ENCODE results near the gene CDKAL1.
"Not testable (repeated sequence)": the region's sequence is repeated elsewhere in the genome, so short reads cannot be mapped to it uniquely, and the experiment has no call there.

The CDKAL1 gene

DNA sequence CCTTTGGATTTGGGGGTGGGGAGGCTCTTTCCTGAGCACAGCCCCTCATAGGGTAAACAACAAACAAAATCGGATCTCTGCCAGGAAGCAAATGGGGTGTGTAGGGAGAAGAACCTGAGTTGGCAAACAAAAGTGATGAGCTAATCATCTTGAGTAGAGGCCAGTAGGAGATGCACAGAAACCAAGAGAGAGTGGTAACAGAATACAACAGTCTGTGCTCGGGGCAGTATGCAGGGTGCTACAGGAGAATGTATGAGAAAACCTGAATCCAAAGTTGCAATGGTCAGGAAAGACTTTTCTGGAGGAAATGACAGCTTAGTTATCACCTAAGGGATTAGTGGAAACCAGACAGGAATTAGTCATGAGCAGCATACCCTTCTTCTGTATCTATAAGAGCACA lies 177.8 kb downstream of the CDKAL1 start:
- DNase-seq: no peak

- no peak for DNase-seq
Measured at GRCh38 chr6:20715135-20715806, 181.0 kb downstream of the CDKAL1 start.

DNA sequence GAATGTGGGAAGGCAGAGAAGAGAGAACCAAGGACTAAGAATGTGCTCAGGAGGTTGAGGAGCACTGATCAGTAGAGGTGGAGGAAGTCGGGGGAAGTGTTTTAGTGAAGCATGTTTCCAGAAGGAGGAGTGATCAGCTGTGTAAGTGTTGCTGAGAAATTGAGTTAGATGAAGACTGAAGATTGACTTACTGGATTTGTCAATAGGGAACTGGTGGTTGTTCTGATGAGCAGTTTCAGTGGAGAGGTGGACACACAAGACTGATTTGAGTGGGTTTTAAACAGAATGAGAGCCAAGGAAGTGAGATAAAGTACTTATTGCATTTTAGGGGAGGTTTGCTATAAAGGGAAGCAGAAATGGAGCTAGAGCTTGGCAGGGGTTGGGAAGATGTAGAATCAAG lies 182.6 kb downstream of the CDKAL1 start:
- DNase-seq: no peak

DNA sequence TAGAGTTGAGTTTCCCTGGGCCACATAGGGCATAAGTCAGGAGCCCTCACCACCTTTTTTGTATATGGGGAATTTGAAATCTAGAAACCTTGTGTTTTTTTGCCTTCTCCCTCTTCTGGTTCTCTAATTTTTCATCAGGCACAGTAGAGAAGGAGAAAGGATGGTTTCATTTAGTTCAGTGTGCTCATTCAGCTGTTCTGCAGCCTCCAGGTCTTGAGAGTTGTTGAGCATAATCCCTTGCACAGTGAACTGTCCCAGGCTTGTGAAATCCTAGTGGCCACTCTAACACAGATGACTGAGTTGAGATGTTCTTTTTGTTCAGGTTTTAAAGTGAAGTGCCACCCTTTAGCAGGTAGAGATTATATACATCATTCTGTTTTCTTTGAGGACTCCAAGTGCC lies 183.5 kb downstream of the CDKAL1 start:
- no peak for DNase-seq

- no peak for DNase-seq
Measured at GRCh38 chr6:20718705-20719653, 184.7 kb downstream of the CDKAL1 start.

DNA sequence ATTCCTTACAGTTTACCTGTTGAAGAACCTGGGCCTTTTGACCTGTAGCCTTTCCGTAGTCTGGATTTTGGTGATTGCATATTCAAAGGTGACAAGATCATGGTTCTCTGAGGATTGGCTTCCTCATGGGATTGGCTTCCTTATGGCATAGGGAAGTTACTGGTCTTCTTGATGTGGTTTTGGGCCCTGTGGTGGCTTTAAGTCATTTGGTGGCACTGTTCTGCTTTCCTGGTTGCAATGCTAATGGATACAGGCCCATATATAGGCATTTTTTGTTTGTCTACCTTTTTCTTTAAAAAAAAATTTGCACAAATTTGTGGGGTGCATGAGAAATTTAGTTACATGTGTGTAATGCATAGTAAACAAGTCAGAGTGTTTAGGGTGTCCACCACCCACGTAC lies 185.7 kb downstream of the CDKAL1 start:
- no peak for DNase-seq

GRCh38 chr6:20721121-20721520 lies 186.9 kb downstream of the CDKAL1 start:
- DNase-seq: not testable (repeated sequence)

DNA sequence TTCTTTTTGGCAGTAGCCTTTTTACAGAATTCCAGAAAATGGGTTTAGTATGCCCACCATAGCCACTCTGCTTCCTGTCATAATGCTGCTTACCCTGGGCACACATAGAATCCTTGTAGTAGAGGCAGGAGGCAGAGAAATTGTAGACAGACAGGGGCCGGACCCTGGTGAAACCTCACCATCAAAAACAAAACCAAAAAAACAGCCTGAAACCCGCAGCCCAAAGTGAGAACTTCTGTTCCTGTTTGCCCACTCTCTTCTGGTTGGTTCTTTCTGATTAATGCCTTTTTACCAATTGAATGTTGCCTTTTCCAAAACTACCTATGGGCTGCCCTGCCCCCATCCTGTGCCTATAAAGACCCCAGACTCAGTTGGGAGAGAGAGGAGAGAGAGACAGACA lies 188.2 kb downstream of the CDKAL1 start:
- no peak for DNase-seq

GRCh38 chr6:20723236-20723635 lies 189.0 kb downstream of the CDKAL1 start:
- DNase-seq: no peak

DNA sequence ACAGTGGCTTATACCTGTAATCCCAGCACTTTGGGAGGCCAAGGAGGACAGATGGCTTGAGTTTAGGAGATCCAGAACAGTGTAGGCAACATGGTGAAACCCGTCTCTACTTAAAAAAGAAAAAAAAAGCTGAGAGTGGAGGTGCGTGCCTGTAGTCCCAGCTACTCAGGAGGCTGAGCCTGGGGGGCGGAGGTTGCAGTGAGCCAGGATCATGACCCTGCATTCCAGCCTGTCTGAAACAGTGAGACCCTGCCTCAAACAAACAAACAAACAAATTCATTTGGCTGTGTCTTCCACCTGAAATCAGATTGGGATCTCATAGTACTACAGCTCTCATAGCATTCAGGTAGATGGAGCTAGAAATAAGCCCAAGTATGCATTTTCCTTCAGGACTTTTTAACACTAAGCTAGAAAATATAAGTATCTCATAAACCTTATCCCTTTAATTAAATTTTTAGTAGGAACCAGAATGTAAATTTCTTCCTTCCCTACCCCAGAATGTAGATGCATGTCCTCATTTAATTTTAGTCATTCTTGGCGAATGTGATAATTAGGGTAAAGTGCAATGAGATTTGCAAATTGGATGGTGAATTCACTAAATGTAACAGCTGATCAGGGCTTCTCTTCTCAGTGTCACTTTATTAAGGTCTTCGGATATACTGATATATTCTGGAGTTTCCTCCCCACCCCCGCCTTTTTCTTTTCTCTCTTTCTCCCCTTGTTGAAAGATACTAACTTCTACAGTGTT lies 190.4 kb downstream of the CDKAL1 start:
- no peak for DNase-seq

DNA sequence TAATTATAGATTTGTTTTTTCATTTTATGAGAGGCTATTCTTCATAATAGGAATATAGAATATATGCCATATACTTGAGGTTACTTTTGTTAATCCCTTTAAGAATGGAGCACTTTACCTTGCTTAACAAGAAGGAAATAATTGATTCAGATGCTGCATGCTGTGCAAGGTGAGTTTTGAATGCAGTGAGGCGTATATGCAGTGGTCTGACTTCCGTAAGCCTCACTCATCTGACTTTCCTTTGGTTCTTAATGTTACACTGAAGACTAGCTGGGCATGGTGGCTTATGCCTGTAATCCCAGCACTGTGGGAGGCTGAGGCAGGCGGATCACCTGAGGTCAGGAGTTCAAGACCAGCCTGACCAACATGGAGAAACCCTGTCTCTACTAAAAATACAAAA lies 191.0 kb downstream of the CDKAL1 start:
- not testable (repeated sequence) for DNase-seq

- no peak for DNase-seq
Measured at GRCh38 chr6:20729086-20729485, 194.8 kb downstream of the CDKAL1 start.

- DNase-seq: not testable (repeated sequence)
Measured at GRCh38 chr6:20732362-20732761, 198.1 kb downstream of the CDKAL1 start.

GRCh38 chr6:20732896-20733295 lies 198.6 kb downstream of the CDKAL1 start:
- DNase-seq: no peak

DNA sequence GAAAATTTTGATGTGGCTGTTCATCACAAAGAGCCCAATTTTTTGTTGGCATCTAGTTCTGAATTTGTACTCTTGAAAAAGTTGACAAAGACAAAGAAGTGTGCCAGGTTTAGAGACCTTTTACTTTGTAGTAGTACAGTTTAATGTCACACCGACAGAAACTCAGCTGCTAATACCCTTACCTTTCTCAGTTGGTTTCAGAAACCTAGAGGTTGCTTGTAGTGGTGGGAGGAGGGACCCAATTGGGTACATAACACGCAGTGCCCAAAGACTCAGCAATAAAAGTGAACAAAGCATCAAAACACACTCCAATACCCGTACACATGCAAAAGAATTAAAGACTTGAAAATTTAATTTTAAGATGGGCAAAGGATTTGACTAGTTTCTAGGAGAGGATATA lies 203.7 kb downstream of the CDKAL1 start:
- DNase-seq: no peak

GRCh38 chr6:20740088-20740487 lies 205.8 kb downstream of the CDKAL1 start:
- no peak for DNase-seq

DNA sequence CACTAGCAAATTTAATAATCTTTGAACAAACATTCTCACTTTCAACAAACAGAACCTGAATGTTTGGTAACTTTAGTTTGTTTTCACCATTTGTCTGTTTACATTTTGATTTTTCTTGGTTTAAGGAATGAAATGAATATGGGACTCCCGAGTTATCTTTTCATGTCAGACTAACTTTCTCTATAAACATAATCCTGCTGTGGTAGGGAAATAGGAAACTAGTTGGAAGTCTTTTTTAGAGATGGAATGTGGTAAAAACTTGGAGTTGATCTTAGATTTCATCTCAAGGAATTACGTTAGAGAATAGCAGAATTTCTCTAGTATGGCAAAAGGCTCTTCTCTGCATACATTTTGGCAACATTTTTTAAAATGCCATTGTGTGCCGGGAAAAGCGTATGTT lies 206.5 kb downstream of the CDKAL1 start:
- no peak for DNase-seq

GRCh38 chr6:20741490-20741889 lies 207.2 kb downstream of the CDKAL1 start:
- no peak for DNase-seq

DNA sequence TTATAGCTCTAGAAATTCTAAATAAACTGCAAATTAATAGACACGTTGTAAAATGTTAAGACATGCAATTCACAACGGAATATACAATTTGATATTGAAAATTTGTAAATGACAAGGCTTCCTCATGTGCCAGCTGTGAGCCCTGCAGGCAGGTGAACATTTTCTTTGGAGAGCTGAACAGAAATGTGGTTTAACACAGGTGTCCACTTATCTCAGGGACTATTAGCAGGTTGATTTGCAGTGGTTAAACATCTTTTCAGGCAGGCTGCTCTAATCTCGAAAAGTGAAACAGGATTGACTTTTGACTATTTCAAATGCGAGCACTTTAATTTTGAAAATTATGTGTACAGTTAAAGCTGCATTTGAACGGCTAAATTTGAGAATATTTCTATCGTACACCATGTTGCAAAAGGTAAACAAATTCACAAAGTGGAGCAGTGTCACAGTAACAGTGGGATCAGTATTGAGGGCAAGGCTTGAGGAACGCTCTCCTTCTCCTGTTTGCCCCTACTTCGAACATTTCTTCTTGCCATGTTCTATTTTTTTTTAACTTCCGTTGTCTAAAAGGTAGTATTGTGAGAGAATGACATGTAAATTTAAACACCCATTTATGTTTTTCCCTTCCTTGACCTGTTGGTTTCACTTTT lies 210.8 kb downstream of the CDKAL1 start:
- no peak for DNase-seq

GRCh38 chr6:20746024-20746423 lies 211.8 kb downstream of the CDKAL1 start:
- DNase-seq: no peak

DNA sequence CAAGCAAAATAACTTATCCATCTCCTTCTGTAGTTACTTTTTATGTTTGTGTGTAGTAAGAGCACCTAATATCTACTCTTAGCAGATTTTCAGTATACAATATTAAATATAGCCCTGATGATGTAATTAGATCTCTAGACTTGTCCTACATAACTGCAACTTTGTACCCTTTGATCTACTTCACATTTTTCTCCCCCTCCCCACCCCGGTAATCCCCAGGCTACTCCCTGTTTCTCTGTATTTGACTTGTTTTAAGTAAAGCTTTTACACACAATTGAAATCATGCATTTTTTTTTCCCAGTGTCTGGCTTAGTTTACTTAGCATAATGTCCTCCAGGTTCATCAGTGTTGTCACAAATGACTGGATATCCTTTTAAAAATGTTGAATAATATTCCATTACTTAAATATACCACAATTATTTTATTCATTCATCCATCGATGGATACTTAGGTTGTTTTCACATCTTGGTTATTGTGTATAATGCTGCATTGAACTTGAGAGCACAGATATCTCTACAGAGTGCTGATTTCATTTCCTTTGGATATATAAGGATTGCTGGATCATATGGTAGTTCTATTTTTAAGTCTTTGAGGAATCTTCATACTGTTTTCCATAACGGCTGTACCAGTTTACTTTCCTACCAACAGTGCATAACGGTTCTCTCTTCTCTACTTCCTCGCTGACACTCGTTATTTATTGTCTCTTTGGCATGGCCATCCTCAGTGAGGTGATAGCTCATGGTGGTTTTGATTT lies 212.7 kb downstream of the CDKAL1 start:
- DNase-seq: no peak

- no peak for DNase-seq
Measured at GRCh38 chr6:20747991-20748390, 213.7 kb downstream of the CDKAL1 start.

Measured in stimulated activated CD4-positive, alpha-beta T cell treated with anti-CD3 and anti-CD28 coated beads, Interleukin-15, amount 100 ng/mL, for 24 hours (primary cell).